HG02973 (cell line): Measurements from ENCODE around the gene AUTS2.

Experiments used
- ATAC-seq: cut with Tn5 transposase; IDR thresholded peaks from one replicate; pipeline ENCODE4 v1.9.1; 2021; ENCODE audit warnings: moderate library complexity; ENCODE audit not compliant: unreplicated experiment

Gene AUTS2

DNA sequence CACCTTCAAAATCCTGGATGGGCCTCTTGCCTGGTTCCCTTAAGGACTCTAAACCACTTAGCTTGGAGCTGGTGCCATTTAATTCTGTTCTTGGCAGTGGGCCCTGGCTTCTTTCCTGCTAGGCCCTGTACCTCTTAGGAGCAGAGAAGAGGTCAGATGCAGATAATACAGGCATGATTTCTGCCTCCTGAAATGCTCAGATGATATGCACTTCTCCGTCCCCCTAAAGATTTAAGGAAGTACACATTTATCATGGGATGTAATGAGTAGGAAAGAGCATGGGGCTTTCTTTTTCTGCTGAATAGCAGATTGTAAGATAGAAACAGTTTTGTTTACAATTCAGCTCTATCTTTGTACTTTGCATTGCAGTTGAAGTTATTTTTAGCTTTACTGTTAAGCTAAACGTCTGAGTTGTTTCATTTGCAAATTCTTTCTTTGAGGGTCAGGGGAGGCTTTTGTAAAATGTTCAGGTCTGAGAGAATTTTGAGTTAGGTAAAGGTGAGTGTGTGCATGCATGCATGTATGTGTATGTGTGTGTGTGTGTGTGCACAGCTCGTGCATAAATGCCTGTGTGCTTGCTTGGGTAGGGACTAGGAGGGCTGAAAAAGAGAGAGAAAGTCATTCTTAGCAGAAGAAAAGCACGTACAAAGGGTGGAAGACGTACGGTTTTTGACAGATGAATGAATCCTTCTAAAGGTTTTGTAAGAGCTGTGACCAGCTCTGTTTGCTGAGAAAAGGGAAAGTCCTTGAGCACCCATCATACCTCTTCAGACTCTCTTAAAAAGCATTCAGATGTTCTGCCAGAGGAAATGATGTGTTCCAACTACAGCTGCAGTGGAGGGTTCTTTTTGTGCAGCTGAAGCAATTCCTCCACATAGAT lies 364.2 kb downstream of the AUTS2 start:
- no peak for ATAC-seq

DNA sequence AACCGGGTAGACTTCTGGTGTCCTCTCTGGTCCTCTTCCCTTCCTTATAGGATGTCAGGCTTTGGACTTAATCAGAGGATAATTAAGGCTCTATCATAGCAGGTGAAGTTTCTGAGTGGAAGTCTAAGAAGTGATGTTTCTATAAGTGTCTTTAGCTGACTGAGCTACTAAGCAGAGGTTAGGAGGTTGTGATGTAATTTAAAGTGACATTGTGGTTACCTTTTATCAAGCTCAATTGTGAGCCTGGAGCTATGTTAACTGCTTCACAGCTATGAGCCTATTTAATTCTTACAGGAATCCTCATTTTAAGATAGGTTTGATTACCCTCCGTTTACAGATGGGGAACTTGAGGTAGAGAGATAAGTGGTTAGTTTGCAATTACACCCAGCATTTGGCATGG lies 365.1 kb downstream of the AUTS2 start:
- ATAC-seq, result no peak

DNA sequence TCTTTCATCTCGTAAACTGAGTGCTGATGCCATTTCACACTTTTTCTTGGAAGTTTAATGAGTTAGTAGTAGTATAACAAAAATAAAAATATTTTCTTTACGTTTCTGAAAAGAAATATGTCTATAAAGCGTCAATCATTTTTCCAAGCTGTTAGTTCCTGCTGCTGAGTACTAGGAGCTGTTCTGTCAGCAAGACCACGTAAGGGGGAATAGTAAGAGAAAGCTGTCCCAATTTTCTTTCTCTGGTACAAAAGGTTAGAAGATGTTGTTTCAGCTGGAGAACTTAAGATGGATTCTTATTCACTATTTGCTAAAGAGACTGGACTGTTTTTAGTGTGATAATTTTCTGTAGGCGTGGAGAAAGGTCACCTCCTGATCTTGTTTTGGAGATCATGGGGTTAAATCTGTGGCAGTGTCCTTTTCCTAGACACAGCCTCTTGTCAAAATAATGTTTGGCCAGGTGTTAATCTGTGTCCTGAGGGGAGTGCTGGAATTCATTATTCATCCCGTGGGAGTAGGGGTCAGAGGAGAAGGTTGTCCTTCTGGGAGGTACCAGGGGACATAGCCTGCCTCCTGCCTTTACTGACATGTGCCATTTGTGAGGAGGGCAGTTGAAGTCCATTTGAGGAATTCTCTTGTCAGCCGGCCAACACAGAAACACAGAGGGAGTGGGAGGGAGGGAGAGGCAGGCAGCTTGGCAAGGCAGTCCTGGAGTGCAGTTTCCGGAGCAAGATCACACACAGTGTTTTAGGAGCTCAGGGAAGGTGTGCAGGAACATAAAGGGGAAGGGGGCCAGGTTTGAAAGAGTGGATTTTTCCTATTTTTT lies 368.7 kb downstream of the AUTS2 start:
- no peak for ATAC-seq

DNA sequence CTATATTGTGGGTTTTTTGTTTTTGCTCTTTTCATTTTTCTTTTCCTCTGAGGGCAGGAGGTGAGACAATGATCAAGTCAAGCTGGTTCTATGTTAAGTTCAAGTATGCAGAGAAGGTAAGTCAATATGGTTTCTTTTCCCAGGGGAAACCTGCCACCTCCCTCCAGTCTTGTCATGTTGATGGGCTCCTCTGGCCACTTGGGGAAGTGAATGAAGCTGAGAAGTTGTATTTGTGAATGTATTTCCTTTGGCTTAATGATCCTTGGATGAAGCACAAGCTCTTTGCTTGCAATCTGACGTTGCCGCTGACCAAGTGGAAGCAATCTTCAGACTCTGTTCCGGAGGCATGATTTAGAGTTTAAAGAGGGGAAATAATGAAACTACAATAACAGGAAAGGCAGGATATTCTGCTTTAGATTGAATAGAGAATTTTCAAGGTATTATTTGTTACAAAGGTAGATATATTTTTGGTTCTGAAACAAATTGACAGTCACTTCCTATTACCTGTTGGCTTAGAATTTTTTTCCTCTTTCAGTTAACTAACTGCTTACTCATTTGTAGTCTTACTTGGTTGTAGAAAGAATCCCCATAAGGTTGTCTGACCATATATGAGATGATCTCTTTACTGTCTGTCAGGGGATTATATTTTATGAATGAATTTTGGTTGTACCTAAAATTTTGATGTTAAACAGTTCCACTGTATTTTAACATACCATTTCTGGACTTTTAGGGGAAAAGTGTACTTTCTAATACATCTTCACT lies 369.6 kb downstream of the AUTS2 start:
- peak; percentile 59 for ATAC-seq

DNA sequence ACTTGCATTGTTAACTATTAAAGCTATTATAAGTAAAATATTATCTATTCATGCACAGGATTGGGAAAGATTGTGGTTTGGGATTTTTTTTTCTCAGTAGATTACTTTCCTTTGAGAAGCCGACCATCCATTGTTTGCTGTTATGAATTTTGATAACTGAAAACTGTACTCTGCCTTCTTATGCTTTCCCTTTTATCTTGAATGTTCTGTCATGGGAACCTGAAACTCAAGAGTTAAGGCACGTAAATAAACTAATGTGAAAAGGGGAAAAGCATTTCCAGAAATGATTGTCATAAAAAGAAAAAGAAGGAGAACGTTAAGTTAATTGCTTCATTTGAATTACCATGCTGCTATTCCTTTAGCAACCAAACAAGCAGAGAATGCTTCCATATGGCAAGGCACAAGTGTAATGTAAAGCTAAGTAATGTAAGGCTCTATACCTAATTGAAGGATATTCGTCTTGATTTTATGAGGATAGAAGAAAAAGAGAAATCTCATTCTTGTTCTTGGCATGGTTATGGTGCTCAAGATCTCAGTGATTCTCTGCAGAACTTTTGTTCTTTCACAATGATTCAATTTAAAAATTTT lies 370.8 kb downstream of the AUTS2 start:
- ATAC-seq, result no peak

DNA sequence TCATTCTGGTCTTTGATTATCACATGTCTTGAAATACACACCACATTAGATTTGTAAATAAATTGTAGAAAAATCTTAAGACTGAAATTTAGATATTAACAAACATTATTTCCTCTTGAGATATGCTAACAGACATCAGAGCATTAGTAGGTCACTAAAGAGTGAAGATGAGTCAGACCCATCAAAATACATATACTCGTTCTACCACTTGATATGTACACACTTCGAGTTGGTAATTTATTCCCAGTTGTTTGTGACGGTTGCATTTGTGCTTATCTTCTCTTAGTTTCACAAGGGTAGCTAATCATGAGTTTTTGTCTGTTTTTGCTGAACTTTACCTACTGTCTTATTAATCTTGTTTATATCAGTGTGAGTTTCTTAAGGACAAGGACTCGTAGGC lies 383.4 kb downstream of the AUTS2 start:
- ATAC-seq, result no peak

DNA sequence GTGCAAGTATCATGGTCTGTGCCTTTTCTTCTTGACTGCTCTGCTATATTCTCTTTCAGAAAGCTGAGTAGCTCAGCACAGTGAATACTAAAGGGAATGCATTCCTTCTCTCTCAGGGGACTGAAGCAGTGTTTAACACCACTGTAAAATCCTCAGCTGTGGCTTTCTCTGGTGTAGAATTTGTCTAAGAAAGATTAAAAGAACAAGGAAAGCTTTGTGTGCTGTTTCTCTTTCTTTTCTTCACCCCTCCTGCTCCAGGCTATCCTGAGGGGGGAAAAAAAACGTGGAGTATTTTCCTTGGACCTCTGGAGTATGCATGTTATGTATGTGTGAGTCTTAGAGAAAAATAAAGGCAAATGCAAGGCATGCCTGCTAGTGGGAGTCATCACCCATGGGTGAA lies 383.9 kb downstream of the AUTS2 start:
- no peak for ATAC-seq

DNA sequence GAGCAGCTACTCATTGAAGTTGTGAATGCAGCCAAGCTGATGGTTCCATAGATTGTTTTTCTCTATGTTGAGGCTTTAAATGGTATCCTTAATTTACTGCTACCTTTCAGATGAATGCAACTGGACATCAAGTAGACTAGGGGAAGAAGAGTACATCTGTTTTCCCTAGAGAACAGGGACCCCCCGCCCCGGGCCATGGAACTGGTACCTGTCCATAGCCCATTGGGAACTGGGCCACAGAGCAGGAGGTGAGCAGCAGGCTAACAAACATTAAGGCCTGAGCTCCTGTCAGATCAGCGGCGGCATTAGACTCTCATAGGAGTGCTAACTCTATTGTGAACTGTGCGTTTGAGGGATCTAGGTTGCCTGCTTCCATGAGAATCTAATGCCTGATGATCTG lies 391.3 kb downstream of the AUTS2 start:
- no peak for ATAC-seq

DNA sequence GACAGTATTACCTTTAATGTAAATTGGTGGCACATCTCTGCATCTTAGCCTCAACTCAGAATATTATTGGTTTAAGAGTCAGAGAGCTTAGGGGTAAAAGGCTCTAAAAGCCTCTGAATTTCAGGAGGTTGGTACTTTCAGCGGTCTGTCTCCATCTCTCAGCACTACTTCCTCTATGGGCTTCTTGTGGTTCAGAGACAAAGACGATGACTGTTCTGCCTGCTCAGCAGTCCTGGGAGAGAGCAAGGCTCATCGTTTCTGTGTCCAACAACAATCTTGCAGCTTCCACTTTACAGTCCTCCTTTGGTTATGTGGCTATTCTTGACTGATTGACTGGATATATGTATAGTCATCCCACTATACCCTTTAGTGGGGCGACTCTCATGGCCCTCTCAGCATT lies 394.7 kb downstream of the AUTS2 start:
- no peak for ATAC-seq

DNA sequence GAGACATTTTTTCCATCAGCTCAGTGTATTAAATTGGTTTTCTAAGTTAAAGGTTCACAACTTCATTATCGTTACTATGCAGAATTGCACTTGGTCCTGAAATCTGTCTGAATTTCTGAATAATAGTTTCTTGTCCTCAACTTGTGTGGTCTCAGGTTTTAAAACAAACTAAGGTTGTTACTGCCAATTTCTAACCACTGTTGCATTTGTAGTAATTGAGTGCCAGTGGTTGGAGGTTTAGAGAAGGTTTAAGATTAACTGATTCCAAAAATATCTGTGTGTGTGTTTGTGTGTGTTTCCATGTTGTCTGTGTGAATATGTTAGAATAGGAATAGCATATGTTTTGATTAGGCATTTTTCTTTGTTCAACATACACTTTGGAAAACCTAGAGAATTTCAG lies 395.9 kb downstream of the AUTS2 start:
- no peak for ATAC-seq

DNA sequence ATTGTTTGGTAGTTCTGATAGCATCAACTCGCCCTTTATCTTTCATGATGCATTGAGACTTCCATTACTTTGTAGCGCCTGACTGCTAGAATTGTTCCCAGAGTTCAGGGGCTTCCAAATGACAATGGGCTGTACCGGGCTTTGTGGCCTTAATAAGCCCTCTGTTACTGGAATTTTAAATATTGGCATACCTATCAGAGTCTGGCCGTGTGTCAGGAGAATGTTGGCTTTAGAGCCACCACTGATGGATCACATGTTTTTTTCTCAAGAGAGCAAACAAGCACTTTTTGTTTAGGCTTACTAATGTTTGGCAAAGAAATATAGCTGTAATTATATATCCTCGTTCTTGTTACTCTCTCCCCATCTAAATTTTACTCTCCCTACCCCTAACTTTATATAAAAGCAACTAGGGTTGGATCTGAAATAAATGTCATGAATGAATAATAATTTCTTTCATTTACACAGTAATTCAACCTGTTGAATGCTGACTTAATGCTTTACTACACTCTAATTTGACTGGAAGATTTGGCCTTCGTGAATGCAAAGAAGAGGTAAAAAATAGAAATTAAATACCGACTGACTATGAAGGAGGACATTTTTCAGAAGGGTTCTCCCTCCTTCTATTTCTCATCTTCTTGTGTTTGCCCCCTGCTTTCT lies 396.7 kb downstream of the AUTS2 start:
- no peak for ATAC-seq

DNA sequence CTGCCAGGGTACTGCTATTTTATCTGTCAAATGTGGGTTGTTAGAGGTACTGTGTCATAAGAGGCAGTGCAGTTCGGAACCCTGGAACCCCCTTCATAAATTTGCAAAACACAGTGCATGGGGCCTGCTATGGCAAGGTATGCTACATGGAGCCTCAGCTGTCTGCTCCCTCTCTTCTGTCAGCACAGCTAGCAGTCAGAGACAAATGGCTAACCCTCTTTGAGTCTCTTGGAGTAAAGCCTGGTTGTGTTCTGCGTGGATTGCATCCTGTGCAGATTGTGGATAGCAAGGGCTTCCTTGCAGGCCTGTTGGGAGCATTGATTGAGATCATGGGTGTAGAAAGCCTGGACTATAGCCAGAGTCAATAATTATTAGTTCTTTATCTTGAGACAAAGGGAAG lies 397.8 kb downstream of the AUTS2 start:
- no peak for ATAC-seq

DNA sequence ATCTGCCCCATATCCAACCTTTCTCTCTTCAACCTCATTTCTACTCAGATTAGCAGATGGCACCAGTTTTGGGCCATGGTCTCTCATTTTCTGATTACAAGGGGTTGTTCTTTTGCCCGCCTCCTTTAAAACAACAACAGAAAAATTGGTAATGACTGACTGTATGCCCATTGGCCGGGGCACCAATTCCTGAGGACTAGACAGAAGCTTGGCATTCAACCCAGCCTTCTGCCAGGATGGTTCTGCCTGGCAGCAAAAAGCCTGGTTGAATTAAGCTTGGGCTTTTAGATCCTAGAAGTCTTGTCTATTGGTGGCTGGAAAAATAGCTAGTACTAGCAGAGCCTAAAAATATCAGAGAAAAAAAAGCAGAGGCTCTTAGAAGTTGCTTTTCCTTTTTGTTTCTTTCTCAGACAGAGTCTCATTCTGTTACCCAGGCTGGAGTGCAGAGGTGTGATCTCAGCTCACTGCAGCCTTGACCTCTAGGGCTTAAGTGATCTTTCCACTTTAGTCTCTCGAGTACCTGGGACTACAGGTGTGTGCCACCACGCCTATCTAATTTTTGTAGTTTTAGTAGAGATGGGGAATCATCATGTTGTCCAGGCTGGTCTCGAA lies 402.6 kb downstream of the AUTS2 start:
- ATAC-seq, result no peak

DNA sequence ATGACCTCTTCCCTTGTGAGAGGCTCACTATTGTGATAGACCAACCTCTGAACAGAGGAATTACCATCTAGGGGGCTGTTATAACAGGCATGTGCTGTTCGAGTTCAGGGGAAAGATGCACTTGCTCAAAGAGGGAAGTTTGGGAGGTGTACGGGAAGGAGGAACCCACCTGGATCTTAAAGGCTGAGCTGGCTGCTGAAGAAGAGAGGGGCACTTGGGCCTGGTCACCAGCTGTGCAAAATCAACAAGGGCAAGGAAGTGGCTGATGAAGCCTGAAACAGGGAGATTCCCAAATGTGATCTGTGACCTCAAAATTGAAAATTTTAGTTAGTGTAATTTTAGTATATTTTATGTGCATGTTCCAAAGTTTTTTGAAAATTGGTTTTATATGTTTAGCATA lies 407.2 kb downstream of the AUTS2 start:
- no peak for ATAC-seq

DNA sequence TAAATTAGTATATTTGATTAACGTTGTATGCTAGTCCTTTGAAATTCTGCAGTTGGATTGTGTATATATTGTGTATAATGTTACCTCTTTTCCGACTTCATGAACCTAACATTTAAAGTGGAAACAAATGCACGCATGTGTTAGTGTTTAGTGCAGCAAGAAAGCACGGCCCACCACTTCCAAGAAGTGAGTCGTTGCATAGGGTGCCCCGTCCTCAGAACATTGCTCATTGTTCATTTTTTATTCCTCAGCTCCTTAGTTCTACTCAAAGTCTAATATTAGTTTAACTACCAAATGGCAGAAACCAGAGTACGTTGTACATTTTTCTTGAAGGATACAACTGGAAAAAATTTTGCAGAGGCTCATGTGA lies 407.6 kb downstream of the AUTS2 start:
- ATAC-seq, result no peak

DNA sequence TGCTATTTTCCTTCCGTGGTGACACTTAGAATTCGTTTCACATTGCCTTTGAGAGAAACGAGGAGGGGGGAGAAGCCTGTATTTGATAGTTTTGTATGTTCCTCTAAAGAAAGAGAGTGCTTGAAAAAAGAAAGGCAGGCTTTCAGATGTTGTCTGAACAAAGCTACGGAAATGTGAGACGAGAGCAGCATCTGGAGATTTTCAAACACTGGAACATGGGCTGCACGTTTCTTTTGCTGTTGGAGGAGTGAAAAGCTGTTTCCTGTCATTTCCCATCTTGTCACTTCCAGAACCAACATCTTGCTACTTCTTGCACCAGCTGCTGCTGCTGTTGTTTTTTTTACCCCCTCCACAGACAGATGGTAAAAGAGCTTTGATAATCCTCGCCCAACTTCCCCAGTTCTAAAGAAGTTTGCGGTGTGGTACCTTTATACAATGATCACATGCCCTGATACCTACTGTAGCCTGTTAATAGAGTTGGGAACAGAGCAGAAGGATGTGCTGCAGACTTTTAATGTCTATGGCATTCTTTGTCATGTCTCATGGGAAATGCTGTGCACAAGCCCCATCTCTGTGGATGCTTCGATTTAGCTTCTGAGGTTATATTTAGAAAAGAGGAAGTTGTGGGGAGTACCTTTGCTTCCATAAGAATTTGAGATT lies 408.1 kb downstream of the AUTS2 start:
- no peak for ATAC-seq

DNA sequence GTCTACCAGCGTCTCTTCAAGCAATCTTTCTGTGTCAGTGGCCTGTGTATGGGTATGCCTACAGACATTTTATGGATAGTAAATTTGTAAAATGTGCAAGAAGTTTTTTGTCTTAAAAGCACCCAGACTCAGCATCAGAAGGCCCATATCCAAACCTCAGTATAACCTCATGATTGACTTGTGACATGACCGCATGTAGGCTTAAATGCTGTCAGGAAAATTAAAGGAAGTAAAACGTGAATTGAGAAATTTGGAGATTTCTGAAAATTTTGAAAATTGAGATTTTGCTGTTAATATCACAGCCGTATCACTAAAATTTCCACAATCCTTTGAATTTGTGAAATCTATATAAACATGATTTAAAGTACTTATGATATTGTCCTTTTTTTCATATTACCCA lies 410.2 kb downstream of the AUTS2 start:
- no peak for ATAC-seq

DNA sequence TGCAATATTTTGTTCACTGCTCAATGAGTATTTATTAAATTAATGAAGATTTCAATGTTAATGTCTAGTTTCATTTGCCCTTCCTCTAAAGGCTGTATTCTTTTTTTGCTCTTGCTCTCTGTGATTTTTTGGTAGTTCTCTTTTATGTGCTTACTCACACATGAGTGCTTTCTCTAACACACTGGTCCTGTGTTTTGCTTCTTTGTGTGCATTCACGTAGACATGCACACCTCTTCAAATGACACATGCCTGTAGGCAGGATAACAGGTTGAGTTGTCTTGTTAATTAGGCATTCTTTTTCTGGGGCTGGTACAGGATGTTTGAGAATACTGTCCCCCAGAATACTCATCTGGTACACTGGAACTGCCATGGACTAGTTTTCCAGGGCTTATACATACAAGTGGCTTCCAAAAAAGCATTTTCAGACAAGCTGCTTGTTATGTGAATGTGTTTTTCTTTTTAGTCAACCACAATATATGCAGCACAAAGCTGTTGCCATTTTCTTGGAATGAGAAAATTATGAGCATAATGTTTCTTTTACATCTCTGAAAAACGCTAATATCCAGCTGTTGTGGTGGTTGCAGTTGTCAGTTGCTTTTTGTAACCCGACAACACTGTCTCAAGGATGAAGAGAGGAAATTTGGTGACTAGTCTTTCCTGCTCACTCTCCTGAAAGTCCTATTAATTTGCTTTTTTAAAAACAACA lies 416.4 kb downstream of the AUTS2 start:
- no peak for ATAC-seq

DNA sequence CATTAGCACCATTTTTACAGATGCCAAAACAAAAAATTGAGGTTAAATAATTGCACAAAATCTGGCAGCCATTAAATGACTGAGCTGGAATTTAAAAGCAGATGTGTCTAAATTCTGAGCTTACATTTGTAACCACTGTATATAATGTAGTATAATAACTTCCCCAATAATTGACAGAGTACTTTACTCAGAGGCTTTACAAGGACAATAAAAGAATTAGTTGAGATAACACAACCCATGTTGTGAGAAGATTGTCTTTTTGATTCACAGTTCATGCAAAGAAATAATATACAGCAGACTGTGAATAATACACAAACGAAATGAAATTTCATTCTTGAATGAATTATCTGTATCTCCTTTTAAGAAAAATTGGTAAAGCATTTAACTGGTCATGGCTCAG lies 417.1 kb downstream of the AUTS2 start:
- no peak for ATAC-seq
